AG04449 (cell line): Measurements from ENCODE around the gene FUOM.

Experiments used
- CTCF ChIA-PET: fragments of 350-600 bp; formaldehyde crosslinking; extraction: SDS; loops from one replicate; lab custom pipeline; 2021; ENCODE audit warnings: antibody characterized with exemption; lab: Yijun Ruan, JAX
- POLR2A ChIA-PET: fragments of 400-600, 350-600 bp; formaldehyde crosslinking; extraction: SDS; loops from one replicate; lab custom pipeline; 2020; ENCODE audit warnings: antibody characterized with exemption, inconsistent platforms; lab: Yijun Ruan, JAX
- DNase-seq: peaks from one replicate; pipeline ENCODE4 v3.0.0-alpha.2; 2010; ENCODE audit warnings: low read depth, low spot score
- H3K4me3 ChIP-seq: 2 replicates; pipeline ENCODE4 v1.5.1; 2011; ENCODE audit warnings: low read depth, mild to moderate bottlenecking, control low read depth, low read length
- TF ChIP-seq, protein P1 (sequence below): IDR thresholded peaks from one replicate; pipeline ENCODE4 v1.5.1; 2011; ENCODE audit warnings: mild to moderate bottlenecking, moderate library complexity, low read length, control low read depth, inconsistent platforms; ENCODE audit not compliant: insufficient read depth; ENCODE audit errors: missing control alignments

FUOM gene

DNA sequence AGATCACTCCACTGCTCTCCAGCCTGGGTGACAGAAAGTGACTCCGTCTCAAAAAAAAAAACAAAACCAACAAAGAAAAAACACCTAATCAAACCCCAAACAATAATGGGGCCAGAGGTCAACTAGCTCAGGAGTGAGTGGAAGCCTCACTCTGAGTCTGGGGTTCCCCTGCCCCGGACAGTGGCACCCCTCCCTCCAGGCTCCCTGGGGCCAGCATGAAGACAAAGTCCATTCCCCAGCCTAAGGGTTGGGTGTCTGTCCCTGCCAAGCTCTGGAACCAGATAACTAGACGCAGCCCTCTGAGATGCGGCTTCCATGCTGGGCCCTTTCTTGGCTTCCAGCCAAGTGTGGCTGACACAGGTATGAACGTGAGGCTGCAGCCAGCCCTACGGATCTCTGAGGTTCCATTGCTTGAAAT, 1.7 kb upstream of the FUOM start:
- CTCF ChIA-PET: interaction anchor here (6.7 kb wide), 1 partner anchor 29 kb away, joined by 24 read pairs; no protein-coding TSS in a partner anchor
- no peak for DNase-seq
- POLR2A ChIA-PET: interaction anchor here (1.6 kb wide), 1 partner anchor 10 kb away, joined by 5 read pairs; no protein-coding TSS in a partner anchor
- H3K4me3 ChIP-seq: no peak overlapping the region
- TF ChIP-seq, protein P1, sequence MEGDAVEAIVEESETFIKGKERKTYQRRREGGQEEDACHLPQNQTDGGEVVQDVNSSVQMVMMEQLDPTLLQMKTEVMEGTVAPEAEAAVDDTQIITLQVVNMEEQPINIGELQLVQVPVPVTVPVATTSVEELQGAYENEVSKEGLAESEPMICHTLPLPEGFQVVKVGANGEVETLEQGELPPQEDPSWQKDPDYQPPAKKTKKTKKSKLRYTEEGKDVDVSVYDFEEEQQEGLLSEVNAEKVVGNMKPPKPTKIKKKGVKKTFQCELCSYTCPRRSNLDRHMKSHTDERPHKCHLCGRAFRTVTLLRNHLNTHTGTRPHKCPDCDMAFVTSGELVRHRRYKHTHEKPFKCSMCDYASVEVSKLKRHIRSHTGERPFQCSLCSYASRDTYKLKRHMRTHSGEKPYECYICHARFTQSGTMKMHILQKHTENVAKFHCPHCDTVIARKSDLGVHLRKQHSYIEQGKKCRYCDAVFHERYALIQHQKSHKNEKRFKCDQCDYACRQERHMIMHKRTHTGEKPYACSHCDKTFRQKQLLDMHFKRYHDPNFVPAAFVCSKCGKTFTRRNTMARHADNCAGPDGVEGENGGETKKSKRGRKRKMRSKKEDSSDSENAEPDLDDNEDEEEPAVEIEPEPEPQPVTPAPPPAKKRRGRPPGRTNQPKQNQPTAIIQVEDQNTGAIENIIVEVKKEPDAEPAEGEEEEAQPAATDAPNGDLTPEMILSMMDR: no peak

DNA sequence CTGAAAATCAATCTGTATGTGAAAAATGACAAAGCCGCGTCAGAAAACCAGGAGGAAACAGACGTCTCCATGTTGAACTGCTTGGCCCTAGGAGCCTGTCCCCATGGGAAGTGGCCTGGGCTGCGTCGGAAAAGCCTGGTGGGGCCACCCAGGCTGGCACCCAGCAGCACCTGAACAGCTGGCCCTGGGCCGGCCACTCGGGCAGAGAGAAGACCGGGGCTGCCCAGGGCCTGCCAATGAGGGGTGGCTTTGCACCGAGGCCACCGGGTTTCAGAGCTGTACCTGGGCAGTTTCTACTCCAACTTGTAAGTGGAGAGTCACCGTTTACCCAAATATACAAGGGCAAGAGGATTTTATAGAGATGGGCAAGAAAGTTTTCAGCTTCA, 1.1 kb upstream of the FUOM start:
- ChIA-PET CTCF (interaction anchor here (1.4 to 6.7 kb wide), 2 partner anchors 11 to 29 kb away, joined by 3 to 24 read pairs; no protein-coding TSS in a partner anchor), POLR2A (no interaction called here)
- no peak for DNase-seq
- TF ChIP-seq, protein P1: no peak
- H3K4me3 ChIP-seq: no peak overlapping the region

DNA sequence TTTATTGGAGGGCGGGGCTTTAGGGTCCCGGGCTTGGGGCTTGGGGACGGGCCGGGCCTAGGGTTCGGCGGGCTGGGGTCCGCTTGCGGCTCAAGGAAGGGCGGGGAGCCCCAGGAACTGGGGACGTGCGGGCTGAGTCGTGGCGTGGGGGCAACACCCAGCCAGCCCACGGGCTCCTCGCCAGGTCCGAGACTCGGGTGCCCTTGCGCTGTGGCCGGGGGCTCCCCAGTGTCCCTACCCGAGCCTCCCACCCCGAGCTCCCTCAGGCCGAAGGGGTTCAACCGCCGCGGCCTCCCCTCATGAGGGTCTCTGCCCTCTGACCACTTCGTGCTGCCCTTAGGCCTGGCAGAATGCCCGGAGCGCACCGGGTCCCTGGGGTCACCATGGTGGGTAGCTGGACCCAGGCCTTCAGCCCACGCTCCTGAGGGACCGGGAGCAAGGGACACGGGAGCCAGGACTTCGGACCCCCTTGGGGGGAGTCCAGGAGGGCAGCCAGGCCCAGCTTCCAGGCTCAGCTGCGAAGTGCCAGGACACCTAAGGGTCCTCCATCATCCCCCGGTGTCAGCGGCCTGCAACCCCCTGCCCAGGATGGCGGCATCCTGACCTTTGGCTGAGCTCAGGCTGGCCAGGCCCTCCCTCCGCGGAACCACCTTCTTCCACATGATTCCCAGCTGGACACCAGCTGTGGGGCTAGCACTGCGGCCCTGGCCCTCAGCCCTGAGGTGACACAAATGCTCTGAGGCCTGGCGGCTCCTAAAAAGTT, 524 bp upstream of the FUOM start:
- no peak for DNase-seq
- TF ChIP-seq, protein P1: no peak
- CTCF ChIA-PET: interaction anchor here (1.4 to 6.7 kb wide), 4 partner anchors 12 to 29 kb away, joined by 3 to 25 read pairs (median 14); no protein-coding TSS in a partner anchor
- POLR2A ChIA-PET: interaction anchor here (0.5 kb wide), 1 partner anchor 101 kb away, joined by 3 read pairs; no protein-coding TSS in a partner anchor
- no peak overlapping the region for H3K4me3 ChIP-seq

DNA sequence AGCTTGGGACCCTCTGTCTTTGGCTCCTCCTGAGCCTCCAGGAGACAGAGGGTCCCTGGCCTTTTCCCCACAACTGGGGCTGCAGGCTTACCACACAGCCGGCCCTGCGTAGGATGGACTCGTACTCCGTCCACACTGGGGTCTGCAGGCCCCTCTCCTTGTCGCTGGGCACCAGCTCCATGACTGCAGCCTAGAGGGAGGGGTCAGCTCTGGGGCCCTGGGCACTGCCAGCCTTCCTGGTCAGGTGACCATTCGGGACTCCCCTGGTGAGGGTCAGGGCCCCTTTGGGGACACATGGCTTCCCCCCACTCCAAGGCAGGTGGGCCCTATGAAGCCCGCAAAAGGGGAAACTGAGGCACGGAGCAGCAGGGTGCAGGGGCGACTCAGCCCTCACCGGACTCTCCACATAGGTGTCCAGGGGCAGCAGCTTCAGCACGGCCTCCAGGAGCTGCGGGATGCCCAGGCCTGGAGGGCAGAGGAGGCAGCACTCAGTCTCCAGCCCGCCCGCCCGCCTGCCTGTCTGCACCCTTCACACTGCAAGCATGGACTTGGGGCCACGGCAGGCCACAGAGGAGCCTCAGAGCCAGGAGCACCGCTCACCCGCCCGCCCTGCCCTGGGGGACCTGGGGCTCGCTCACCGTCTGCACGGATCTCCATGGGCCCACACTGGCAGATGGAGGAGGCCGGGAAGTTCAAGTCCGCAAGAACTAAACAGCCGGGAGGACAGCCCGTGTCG, 1.1 kb downstream of the FUOM start:
- POLR2A ChIA-PET: interaction anchor here (0.6 kb wide), 1 partner anchor 17 kb away, joined by 3 read pairs; no protein-coding TSS in a partner anchor

DNA sequence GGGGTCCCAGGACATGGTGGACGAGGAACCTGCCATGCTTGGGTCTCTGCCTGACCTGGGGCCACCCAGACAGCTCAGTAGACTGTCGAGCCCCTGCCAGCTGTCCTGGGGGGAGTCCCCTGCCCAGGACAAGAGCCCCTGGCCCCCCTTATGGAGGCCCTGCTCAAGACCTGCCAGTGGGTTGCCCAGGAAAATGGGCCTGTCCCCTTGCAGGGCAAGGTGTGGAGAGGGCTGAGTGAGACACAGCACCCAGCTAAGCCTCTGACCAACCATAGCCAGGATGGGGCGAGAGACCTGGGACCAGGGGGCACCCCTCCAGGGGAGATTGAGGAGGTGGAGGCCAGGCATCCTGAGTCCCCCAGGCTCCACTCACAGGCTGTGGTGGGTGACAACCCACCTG, 1.8 kb downstream of the FUOM start:
- TF ChIP-seq, protein P1: no peak
- no peak overlapping the region for H3K4me3 ChIP-seq
- DNase-seq: no peak
- ChIA-PET POLR2A (interaction anchor here (0.6 kb wide), 1 partner anchor 18 kb away, joined by 3 read pairs; no protein-coding TSS in a partner anchor), CTCF (interaction anchor here (1.0 to 4.5 kb wide), 3 partner anchors 22 to 29 kb away, joined by 3 to 25 read pairs (median 3); partner anchors contain the start of gene PAOX)

More for the DNA sequence above, 1.1 kb downstream of the FUOM start:
- no peak for DNase-seq
- TF ChIP-seq, protein P1: no peak
- CTCF ChIA-PET: interaction anchor here (1.0 to 4.5 kb wide), 4 partner anchors 25 to 42 kb away, joined by 3 to 25 read pairs (median 4); no protein-coding TSS in a partner anchor
- peak overlapping the region; percentile 64 for H3K4me3 ChIP-seq
